ENCODE data around the gene NOS3.
A peak's percentile ranks its signal among the peaks of the same experiment; 100 is the strongest.

DNA sequence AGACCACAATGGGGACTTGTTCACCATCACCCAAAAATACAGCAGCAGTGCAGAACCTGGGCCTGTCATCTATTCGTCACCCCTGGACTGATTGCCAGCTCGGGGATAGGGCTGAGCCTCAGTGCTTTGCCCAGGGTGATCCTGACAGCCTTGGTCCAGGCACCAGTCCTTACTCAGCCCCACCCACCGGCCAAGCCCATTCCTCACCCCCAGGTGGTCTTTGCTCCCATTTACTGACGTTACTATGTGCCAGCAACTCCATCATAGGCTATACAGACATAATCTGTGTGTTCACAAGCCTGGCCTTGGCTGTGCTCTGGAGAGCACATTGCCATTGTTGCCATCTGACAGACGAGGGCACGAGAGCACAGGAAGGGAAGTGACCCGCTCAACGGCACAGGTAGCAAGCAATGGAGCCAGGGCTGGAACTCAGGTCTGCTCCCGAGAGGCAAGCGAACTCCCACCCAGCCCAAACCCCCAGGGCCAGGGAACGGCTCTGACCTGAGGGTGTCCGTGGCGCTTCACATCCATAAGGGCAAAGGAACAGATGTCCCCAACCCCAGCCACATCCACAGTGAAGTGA lies 26.6 kb downstream of the NOS3 start:
- TF ChIP-seq, protein P1, sequence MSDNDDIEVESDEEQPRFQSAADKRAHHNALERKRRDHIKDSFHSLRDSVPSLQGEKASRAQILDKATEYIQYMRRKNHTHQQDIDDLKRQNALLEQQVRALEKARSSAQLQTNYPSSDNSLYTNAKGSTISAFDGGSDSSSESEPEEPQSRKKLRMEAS (CRISPR knock-in tag; IDR thresholded peaks at IDR 0.05), result no peak
- 0 out of 2 replicates have a peak, but pooled peaks have one; percentile 5 for TF ChIP-seq POLR2AphosphoS5 (IDR thresholded peaks at IDR 0.05; ENCODE audit: control insufficient read depth, insufficient read depth, low read depth, low read length)
- TF ChIP-seq, protein P2, sequence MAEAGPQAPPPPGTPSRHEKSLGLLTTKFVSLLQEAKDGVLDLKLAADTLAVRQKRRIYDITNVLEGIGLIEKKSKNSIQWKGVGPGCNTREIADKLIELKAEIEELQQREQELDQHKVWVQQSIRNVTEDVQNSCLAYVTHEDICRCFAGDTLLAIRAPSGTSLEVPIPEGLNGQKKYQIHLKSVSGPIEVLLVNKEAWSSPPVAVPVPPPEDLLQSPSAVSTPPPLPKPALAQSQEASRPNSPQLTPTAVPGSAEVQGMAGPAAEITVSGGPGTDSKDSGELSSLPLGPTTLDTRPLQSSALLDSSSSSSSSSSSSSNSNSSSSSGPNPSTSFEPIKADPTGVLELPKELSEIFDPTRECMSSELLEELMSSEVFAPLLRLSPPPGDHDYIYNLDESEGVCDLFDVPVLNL (CRISPR knock-in tag; IDR thresholded peaks at IDR 0.05; ENCODE audit: low read depth), result no peak
- TF ChIP-seq, protein P3, sequence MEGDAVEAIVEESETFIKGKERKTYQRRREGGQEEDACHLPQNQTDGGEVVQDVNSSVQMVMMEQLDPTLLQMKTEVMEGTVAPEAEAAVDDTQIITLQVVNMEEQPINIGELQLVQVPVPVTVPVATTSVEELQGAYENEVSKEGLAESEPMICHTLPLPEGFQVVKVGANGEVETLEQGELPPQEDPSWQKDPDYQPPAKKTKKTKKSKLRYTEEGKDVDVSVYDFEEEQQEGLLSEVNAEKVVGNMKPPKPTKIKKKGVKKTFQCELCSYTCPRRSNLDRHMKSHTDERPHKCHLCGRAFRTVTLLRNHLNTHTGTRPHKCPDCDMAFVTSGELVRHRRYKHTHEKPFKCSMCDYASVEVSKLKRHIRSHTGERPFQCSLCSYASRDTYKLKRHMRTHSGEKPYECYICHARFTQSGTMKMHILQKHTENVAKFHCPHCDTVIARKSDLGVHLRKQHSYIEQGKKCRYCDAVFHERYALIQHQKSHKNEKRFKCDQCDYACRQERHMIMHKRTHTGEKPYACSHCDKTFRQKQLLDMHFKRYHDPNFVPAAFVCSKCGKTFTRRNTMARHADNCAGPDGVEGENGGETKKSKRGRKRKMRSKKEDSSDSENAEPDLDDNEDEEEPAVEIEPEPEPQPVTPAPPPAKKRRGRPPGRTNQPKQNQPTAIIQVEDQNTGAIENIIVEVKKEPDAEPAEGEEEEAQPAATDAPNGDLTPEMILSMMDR (IDR thresholded peaks at IDR 0.05 in 2 of 3, conservative IDR thresholded peaks at IDR 0.05 in 1 of 3; ENCODE audit: insufficient read depth in 2 of 3, low read depth in 1 of 3, low read length in 3 of 3), result no peak
- TF ChIP-seq POLR2A (conservative IDR thresholded peaks at IDR 0.05), result no peak; the same call in 1 of the 2 replicates
- no peak for TF ChIP-seq HIVEP1 (CRISPR knock-in tag; IDR thresholded peaks at IDR 0.05)
- no peak for TF ChIP-seq TCF3 (CRISPR knock-in tag; IDR thresholded peaks at IDR 0.05)
- no peak for TF ChIP-seq FOXJ3 (CRISPR knock-in tag; IDR thresholded peaks at IDR 0.05)

Measured in K562 (cell line).